Stomach smooth muscle (tissue), 2 donors: ENCODE data around the gene SFSWAP.

Experiments used
- H3K27ac ChIP-seq: one replicate; pipeline ENCODE4 v1.7.0; 2013; ENCODE audit warnings: mild to moderate bottlenecking, low read length, inconsistent platforms
- H3K27me3 ChIP-seq, 2 donors: one replicate each; pipeline ENCODE4 v1.7.0; 2013; ENCODE audit warnings: low read length in 2 of 2; ENCODE audit not compliant: insufficient read depth in 2 of 2, control insufficient read depth in 1 of 2
- H3K36me3 ChIP-seq, 2 donors: one replicate each; pipeline ENCODE4 v1.7.0; 2013; ENCODE audit warnings: low read length in 2 of 2; ENCODE audit not compliant: control insufficient read depth in 2 of 2, insufficient read depth in 2 of 2
- H3K4me1 ChIP-seq: one replicate; pipeline ENCODE4 v1.7.0; 2013; ENCODE audit warnings: low read length; ENCODE audit not compliant: control insufficient read depth, insufficient read depth
- H3K4me3 ChIP-seq, 2 donors: one replicate each; pipeline ENCODE4 v1.7.0; 2013; ENCODE audit warnings: low read length in 2 of 2
- H3K9ac ChIP-seq, 2 donors: one replicate each; pipeline ENCODE4 v1.7.0; 2013; ENCODE audit warnings: low read length in 2 of 2, mild to moderate bottlenecking in 1 of 2
- H3K9me3 ChIP-seq, 2 donors: one replicate each; pipeline ENCODE4 v1.7.0; 2013; ENCODE audit warnings: low read length in 2 of 2; ENCODE audit not compliant: control insufficient read depth in 2 of 2
- donor health status: healthy.
- donor health status: Pancreatic carcinoma.

The SFSWAP gene

DNA sequence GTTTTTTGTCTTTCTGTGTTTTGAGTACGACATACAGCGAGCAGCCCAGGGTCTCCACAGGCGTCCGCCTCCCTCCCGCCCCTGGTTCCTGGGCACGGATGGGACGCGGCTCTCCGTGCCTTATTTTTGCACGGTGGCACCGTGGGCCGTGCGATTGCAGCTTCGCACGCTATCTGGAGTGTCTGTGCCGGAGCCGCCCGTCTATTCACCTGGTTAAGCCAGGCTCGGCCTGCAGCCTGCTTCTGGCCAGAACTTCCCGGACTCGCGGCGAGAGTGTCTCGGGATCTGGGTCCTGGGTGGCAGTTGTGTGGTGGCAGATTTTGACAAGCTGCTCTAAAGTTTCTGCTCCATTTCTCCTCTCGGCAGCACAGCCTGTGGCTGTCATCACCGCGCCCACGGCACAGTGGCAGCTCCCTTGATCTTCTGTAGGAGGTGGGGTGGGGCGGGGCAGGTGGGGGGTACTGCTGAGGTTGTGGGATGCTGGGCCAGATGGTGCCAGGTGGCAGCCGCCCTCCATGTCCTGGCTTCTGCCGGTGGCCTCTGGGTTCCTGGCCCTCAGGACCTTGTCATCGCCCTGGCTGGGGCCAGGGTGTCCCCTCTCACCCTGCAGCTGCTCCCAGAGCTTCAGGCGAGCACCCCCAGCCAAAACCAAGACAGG, 120.2 kb downstream of the SFSWAP start:
- peaks cover 46% of the 10 kb centered on the region for H3K4me1 ChIP-seq
- H3K27ac ChIP-seq, result no peak overlapping the region
- H3K9ac ChIP-seq, result no peak overlapping the region
- H3K36me3 ChIP-seq, result no peaks in the 10 kb centered on the region
- no peaks in the 10 kb centered on the region for H3K9me3 ChIP-seq
- peaks cover 35 to 77% of the 10 kb centered on the region in 2 donors for H3K27me3 ChIP-seq
- peak overlapping the region; percentile 53 to 71 for H3K4me3 ChIP-seq

GRCh38 chr12:131831635-131832041, 120.7 kb downstream of the SFSWAP start:
- Histone ChIP-seq H3K4me1 (peaks cover 46% of the 10 kb centered on the region), H3K27me3 (peaks cover 31 to 71% of the 10 kb centered on the region in 2 donors), H3K9ac (no peak overlapping the region), H3K4me3 (peak overlapping the region in 1 of 2 donors; percentile 71), H3K27ac (no peak overlapping the region), H3K36me3 (no peaks in the 10 kb centered on the region), H3K9me3 (no peaks in the 10 kb centered on the region)

DNA sequence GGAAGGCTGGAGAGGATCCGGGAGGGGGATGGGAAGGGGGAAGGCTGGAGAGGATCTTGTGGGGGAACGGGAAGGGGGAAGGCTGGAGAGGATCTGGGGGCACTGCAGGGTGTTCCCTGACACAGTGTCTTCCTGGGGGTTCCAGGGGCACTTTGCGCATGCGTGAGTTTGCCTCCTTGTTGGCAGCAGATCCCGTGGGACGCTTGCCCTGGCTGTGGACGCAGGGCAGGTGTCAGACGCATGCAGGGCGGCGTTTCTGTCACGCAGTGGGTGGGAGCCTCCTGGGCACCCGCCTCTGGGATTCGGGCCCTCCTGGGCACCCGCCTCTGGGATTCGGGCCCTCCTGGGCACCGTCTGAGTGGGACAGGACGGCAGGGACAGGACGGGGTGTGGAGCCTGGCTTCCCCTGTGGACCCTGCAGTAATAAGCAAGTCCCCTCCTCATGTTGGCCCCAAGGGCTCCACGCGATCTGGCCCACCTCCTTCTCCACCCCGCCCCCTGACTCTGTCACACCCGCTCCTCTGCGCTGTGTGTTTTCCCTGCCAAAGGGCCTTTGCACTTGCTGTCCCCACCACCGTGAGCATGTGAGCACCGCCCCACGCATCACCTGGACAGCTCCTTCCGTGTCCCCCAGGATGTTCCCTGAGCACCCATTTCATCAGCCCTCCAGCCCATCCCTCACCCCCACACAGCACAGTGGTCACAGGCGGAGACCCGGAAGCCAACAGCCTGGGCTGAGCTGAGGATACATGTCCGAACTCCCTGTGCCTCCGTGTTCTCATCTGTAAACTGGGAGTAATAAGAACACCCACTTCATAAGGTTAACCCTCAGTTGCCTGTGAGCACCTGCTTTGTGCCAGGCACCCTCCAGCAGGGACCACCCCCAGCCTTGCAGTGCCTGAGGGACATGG, 121.7 kb downstream of the SFSWAP start:
- peak overlapping the region in 1 of 2 donors; percentile 60 for H3K4me3 ChIP-seq
- H3K36me3 ChIP-seq, result no peaks in the 10 kb centered on the region
- peak overlapping the region in 1 of 2 donors; percentile 5 for H3K9ac ChIP-seq
- no peaks in the 10 kb centered on the region for H3K9me3 ChIP-seq
- peak overlapping the region; percentile 18 for H3K27ac ChIP-seq
- H3K27me3 ChIP-seq, result peaks cover 30 to 73% of the 10 kb centered on the region in 2 donors
- H3K4me1 ChIP-seq, result peaks cover 42% of the 10 kb centered on the region

- Histone ChIP-seq H3K9ac (no peak overlapping the region), H3K27ac (no peak overlapping the region), H3K4me1 (peaks cover 39% of the 10 kb centered on the region), H3K36me3 (no peaks in the 10 kb centered on the region), H3K9me3 (no peaks in the 10 kb centered on the region), H3K27me3 (peaks cover 30 to 71% of the 10 kb centered on the region in 2 donors), H3K4me3 (no peak overlapping the region)
Measured at GRCh38 chr12:131833288-131833895, 122.5 kb downstream of the SFSWAP start.

GRCh38 chr12:131833896-131834641, 123.2 kb downstream of the SFSWAP start:
- Histone ChIP-seq H3K27me3 (peaks cover 28 to 65% of the 10 kb centered on the region in 2 donors), H3K9ac (no peak overlapping the region), H3K27ac (no peak overlapping the region), H3K9me3 (no peaks in the 10 kb centered on the region), H3K4me3 (no peak overlapping the region), H3K36me3 (no peaks in the 10 kb centered on the region), H3K4me1 (peaks cover 32% of the 10 kb centered on the region)

- peaks cover 25 to 56% of the 10 kb centered on the region in 2 donors for H3K27me3 ChIP-seq
- H3K9me3 ChIP-seq, result no peaks in the 10 kb centered on the region
- H3K9ac ChIP-seq, result no peak overlapping the region
- no peak overlapping the region for H3K4me3 ChIP-seq
- H3K4me1 ChIP-seq, result peaks cover 24% of the 10 kb centered on the region
- H3K27ac ChIP-seq, result no peak overlapping the region
- no peaks in the 10 kb centered on the region for H3K36me3 ChIP-seq
Measured at GRCh38 chr12:131834798-131835615, 124.1 kb downstream of the SFSWAP start.

DNA sequence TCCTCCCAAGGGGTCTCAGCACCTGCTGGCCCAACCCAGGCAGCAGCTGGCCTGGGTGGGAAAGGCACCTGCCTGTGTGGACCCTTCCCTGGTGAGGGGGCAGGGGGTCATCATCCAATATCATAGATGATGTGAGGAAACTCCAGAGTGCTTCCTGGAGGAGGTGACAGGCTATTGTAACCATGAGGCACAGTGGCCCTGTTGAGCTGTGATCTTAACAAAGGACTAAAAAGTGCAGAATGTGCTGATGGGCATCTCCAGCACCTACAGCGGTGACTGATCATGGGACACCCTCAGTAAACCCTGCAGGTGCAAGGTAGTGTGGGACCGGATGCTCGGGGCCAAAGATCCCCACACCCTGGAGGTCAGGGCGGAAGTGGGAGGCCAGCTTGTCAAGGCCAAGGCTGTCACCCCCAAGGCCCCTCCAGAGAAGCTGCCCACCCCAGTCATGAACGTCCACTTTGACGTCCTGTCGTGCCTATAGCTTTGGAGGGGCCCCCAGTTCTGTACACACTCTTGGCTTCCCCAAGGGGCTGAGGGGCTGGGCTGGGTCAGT, 124.8 kb downstream of the SFSWAP start:
- Histone ChIP-seq H3K27ac (no peak overlapping the region), H3K4me1 (peaks cover 17% of the 10 kb centered on the region), H3K4me3 (no peak overlapping the region), H3K27me3 (peaks cover 25 to 49% of the 10 kb centered on the region in 2 donors), H3K9ac (no peak overlapping the region), H3K36me3 (no peaks in the 10 kb centered on the region), H3K9me3 (no peaks in the 10 kb centered on the region)

DNA sequence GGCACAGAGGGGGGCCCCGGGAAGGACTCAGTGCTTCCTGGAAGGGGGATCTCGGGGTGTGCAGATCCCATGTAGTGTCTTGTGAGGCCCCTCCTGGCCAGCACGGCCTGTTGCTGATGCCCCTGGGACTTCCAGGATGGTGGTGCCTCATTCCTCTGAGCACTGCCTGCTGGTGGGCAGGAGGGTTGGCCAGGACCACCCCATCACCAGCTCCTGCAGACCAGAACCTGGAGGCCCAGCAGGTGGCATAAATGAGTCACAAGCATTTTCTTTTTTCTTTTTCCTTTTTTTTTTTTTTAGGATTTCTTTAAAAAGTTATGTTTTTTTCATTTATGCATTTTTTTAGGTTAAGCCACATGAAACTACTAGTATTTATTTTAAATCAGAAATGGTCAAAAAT, 125.3 kb downstream of the SFSWAP start:
- Histone ChIP-seq H3K36me3 (no peaks in the 10 kb centered on the region), H3K4me3 (no peak overlapping the region), H3K9ac (no peak overlapping the region), H3K4me1 (peaks cover 12% of the 10 kb centered on the region), H3K27me3 (peaks cover 21 to 45% of the 10 kb centered on the region in 2 donors), H3K27ac (no peak overlapping the region), H3K9me3 (no peaks in the 10 kb centered on the region)

- Histone ChIP-seq H3K27me3 (peaks cover 21 to 41% of the 10 kb centered on the region in 2 donors), H3K4me3 (no peak overlapping the region), H3K4me1 (peaks cover 9% of the 10 kb centered on the region), H3K9ac (no peak overlapping the region), H3K9me3 (no peaks in the 10 kb centered on the region), H3K27ac (no peak overlapping the region), H3K36me3 (no peaks in the 10 kb centered on the region)
Measured at GRCh38 chr12:131836714-131837397, 126.0 kb downstream of the SFSWAP start.
